HFF-Myc (cell line): Measurements from ENCODE around the gene ATP7B.

Experiments
- DNase-seq: peaks from one replicate; pipeline ENCODE4 v3.0.0-alpha.2; 2011; ENCODE audit warnings: low read depth; ENCODE audit errors: extremely low read depth
- H3K4me3 ChIP-seq: replicated peaks from 2 replicates; pipeline ENCODE4 v1.5.1; 2011; ENCODE audit warnings: low read depth, mild to moderate bottlenecking, control low read depth, low read length
- TF ChIP-seq, protein P1 (sequence below): IDR thresholded peaks from 2 replicates; pipeline ENCODE4 v1.5.1; 2012; ENCODE audit warnings: mild to moderate bottlenecking, low read depth, low read length, control low read depth; ENCODE audit errors: missing control alignments

The ATP7B gene

GRCh38 chr13:51929699-51930098 is 81.6 kb downstream of the ATP7B start:
- no peak overlapping the region for H3K4me3 ChIP-seq
- no peak for DNase-seq
- TF ChIP-seq, protein P1, sequence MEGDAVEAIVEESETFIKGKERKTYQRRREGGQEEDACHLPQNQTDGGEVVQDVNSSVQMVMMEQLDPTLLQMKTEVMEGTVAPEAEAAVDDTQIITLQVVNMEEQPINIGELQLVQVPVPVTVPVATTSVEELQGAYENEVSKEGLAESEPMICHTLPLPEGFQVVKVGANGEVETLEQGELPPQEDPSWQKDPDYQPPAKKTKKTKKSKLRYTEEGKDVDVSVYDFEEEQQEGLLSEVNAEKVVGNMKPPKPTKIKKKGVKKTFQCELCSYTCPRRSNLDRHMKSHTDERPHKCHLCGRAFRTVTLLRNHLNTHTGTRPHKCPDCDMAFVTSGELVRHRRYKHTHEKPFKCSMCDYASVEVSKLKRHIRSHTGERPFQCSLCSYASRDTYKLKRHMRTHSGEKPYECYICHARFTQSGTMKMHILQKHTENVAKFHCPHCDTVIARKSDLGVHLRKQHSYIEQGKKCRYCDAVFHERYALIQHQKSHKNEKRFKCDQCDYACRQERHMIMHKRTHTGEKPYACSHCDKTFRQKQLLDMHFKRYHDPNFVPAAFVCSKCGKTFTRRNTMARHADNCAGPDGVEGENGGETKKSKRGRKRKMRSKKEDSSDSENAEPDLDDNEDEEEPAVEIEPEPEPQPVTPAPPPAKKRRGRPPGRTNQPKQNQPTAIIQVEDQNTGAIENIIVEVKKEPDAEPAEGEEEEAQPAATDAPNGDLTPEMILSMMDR, result no peak

- DNase-seq, result no peak
- H3K4me3 ChIP-seq, result no peak overlapping the region
- TF ChIP-seq, protein P1, result no peak
Observed at GRCh38 chr13:51928231-51928630, 83.0 kb downstream of the ATP7B start.

GRCh38 chr13:51927129-51927528 is 84.1 kb downstream of the ATP7B start:
- DNase-seq, result no peak
- TF ChIP-seq, protein P1, result no peak
- H3K4me3 ChIP-seq, result no peak overlapping the region

GRCh38 chr13:51926528-51926885 is 84.7 kb downstream of the ATP7B start:
- no peak overlapping the region for H3K4me3 ChIP-seq
- no peak for DNase-seq
- TF ChIP-seq, protein P1, result no peak

GRCh38 chr13:51925865-51926527 is 85.3 kb downstream of the ATP7B start:
- no peak overlapping the region for H3K4me3 ChIP-seq
- no peak for DNase-seq
- TF ChIP-seq, protein P1, result no peak

GRCh38 chr13:51924756-51925544 is 86.3 kb downstream of the ATP7B start:
- no peak overlapping the region for H3K4me3 ChIP-seq
- TF ChIP-seq, protein P1, result no peak
- no peak for DNase-seq
